KMS-11 (cell line): Measurements from ENCODE around the gene ADGRF1.
"Not testable (repeated sequence)": the region's sequence is repeated elsewhere in the genome, so short reads cannot be mapped to it uniquely, and the experiment has no call there.

Experiments
- H2AFZ ChIP-seq: fragments of 200-600 bp; sonication (generic); 2 replicates; pipeline ENCODE4 v1.6.1; 2016; ENCODE audit warnings: antibody characterized with exemption, mixed run types, low read depth
- H3K27ac ChIP-seq: fragments of 200-600 bp; sonication (generic); 2 replicates; pipeline ENCODE4 v1.6.1; 2016; ENCODE audit warnings: mild to moderate bottlenecking, mixed run types
- H3K27me3 ChIP-seq: fragments of 200-600 bp; sonication (generic); 2 replicates; pipeline ENCODE4 v1.6.1; 2017; ENCODE audit warnings: mild to moderate bottlenecking, low read depth, mixed run types, moderate library complexity; ENCODE audit not compliant: insufficient read depth
- H3K36me3 ChIP-seq: fragments of 200-600 bp; sonication (generic); 2 replicates; pipeline ENCODE4 v1.6.1; 2017; ENCODE audit warnings: mild to moderate bottlenecking, mixed run types; ENCODE audit not compliant: insufficient read depth
- H3K4me1 ChIP-seq: fragments of 200-600 bp; sonication (generic); 2 replicates; pipeline ENCODE4 v1.6.1; 2016; ENCODE audit warnings: mild to moderate bottlenecking, low read depth, mixed run types; ENCODE audit not compliant: poor library complexity, severe bottlenecking
- H3K4me2 ChIP-seq: fragments of 200-600 bp; sonication (generic); 2 replicates; pipeline ENCODE4 v1.7.0; 2016; ENCODE audit warnings: mild to moderate bottlenecking, mixed run types
- H3K4me3 ChIP-seq: fragments of 200-600 bp; sonication (generic); IDR thresholded peaks from 2 replicates; pipeline ENCODE4 v1.6.1; 2017; ENCODE audit warnings: low read depth, low read length, mixed read lengths; ENCODE audit not compliant: insufficient read depth
- H3K79me2 ChIP-seq: fragments of 200-600 bp; sonication (generic); 2 replicates; pipeline ENCODE4 v1.6.1; 2016; ENCODE audit warnings: low read depth, mixed run types; ENCODE audit not compliant: insufficient read depth
- H3K9ac ChIP-seq: fragments of 200-600 bp; sonication (generic); 2 replicates; pipeline ENCODE4 v1.6.1; 2016; ENCODE audit warnings: mild to moderate bottlenecking, mixed run types
- H4K20me1 ChIP-seq: fragments of 200-600 bp; sonication (generic); 2 replicates; pipeline ENCODE4 v1.6.1; 2016; ENCODE audit warnings: mild to moderate bottlenecking, mixed run types; ENCODE audit not compliant: insufficient read depth
- CTCF ChIP-seq: fragments of 200-600 bp; sonication (generic); conservative IDR thresholded peaks from 2 replicates; pipeline ENCODE4 v1.6.1; 2017; ENCODE audit warnings: low read depth, mild to moderate bottlenecking, antibody characterized with exemption, low read length, moderate library complexity, mixed read lengths

ADGRF1 gene

DNA sequence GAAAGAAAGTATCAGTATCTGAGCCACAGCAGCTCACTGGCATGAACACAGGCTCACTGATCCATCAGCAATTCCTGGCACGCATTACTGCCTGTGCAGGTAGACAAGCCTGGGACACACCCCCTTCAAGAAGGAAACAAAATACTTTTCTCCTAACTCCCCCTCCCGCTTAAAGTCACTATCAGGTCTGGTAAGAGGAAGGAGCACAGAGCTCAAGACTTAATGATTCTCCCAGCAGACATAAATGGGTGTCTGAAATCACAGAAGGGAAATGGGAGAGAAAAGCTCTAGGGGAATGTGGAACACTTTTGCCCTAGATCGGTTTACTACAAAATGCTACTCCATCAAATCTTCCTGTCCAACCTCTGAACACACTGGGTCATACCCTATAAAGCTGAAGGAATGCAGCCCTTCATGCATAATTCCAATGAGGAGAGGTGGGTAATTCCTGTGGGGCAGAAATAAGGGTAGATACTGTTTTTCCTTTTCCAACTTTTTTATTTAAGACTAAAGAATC is at the start of gene ADGRF1:
Gene ADGRF1, minus strand, starts transcription at position 58 of the 517 bp plus-strand sequence. CDS start 13,271 bp downstream, outside the sequence.
- Histone ChIP-seq H3K27ac (no peak within 1 kb of the TSS), H3K79me2 (no peaks in the 10 kb centered on the region), H3K4me2 (no peak within 1 kb of the TSS), H4K20me1 (no peaks in the 10 kb centered on the region), H3K9ac (no peak within 1 kb of the TSS), H3K27me3 (no peaks in the 10 kb centered on the region), H3K4me1 (peaks cover 4% of the 10 kb centered on the region), H3K36me3 (no peaks in the 10 kb centered on the region), H3K4me3 (no peak within 1 kb of the TSS), H2AFZ (no peak within 1 kb of the TSS)
- TF ChIP-seq CTCF = no peak

GRCh38 chr6:47090881-47091280 is 48.7 kb upstream of the ADGRF1 start:
- Histone ChIP-seq H3K79me2 (no peaks in the 10 kb centered on the region), H3K4me2 (no peak overlapping the region), H3K4me1 (no peaks in the 10 kb centered on the region), H3K4me3 (no peak overlapping the region), H3K9ac (no peak overlapping the region), H3K36me3 (no peaks in the 10 kb centered on the region), H3K27me3 (no peaks in the 10 kb centered on the region), H3K27ac (no peak overlapping the region), H4K20me1 (no peaks in the 10 kb centered on the region), H2AFZ (no peak overlapping the region)
- TF ChIP-seq CTCF = no peak

GRCh38 chr6:47089473-47089872 is 47.3 kb upstream of the ADGRF1 start:
- not testable (repeated sequence) for H3K79me2 ChIP-seq, H3K27ac ChIP-seq, H4K20me1 ChIP-seq, H3K36me3 ChIP-seq, H3K4me3 ChIP-seq, H3K27me3 ChIP-seq, H3K4me1 ChIP-seq, H3K4me2 ChIP-seq, H3K9ac ChIP-seq, H2AFZ ChIP-seq

- no peaks in the 10 kb centered on the region for H3K36me3 ChIP-seq
- no peak overlapping the region for H3K27ac ChIP-seq
- H3K4me2 ChIP-seq = no peak overlapping the region
- no peak overlapping the region for H3K4me3 ChIP-seq
- no peaks in the 10 kb centered on the region for H3K27me3 ChIP-seq
- no peak for TF ChIP-seq CTCF
- no peaks in the 10 kb centered on the region for H3K4me1 ChIP-seq
- H4K20me1 ChIP-seq = no peaks in the 10 kb centered on the region
- H3K79me2 ChIP-seq = no peaks in the 10 kb centered on the region
- H2AFZ ChIP-seq = no peak overlapping the region
- no peak overlapping the region for H3K9ac ChIP-seq
Measured at GRCh38 chr6:47086051-47086770, 44.1 kb upstream of the ADGRF1 start.

DNA sequence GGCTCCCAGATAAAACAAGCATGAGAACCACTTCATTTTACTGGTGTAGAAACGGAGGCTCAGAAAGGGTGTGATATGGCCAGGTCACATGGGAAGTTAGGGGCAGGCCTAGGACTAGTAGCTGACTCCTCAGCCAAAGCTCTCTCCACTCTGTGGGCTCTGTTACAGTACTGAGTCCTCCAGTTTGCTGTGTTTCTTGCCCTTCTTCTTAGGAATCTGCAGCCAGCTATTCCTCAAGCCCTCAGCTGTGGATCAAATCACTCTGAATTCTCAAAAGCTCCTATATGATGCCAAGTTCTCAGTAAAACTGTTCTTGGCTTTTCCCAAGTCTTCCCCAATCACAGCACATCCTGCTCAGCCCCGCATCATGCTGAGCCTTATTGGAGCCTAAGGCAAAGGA is 42.5 kb upstream of the ADGRF1 start:
- H4K20me1 ChIP-seq = no peaks in the 10 kb centered on the region
- H3K4me1 ChIP-seq = peaks cover 14% of the 10 kb centered on the region
- no peak overlapping the region for H3K4me3 ChIP-seq
- H2AFZ ChIP-seq = no peak overlapping the region
- H3K9ac ChIP-seq = no peak overlapping the region
- TF ChIP-seq CTCF = no peak
- no peaks in the 10 kb centered on the region for H3K36me3 ChIP-seq
- H3K27me3 ChIP-seq = no peaks in the 10 kb centered on the region
- H3K79me2 ChIP-seq = no peaks in the 10 kb centered on the region
- H3K4me2 ChIP-seq = no peak overlapping the region
- no peak overlapping the region for H3K27ac ChIP-seq
